HG03558 (cell line): ENCODE results near the gene MAD2L1.
"Not testable (repeated sequence)": the region's sequence is repeated elsewhere in the genome, so short reads cannot be mapped to it uniquely, and the experiment has no call there.

ENCODE experiments used
- ATAC-seq: cut with Tn5 transposase; IDR thresholded peaks from one replicate; pipeline ENCODE4 v1.9.1; 2021; ENCODE audit warnings: moderate number of reproducible peaks; ENCODE audit not compliant: unreplicated experiment; ENCODE audit errors: extremely low read depth

MAD2L1 gene

DNA sequence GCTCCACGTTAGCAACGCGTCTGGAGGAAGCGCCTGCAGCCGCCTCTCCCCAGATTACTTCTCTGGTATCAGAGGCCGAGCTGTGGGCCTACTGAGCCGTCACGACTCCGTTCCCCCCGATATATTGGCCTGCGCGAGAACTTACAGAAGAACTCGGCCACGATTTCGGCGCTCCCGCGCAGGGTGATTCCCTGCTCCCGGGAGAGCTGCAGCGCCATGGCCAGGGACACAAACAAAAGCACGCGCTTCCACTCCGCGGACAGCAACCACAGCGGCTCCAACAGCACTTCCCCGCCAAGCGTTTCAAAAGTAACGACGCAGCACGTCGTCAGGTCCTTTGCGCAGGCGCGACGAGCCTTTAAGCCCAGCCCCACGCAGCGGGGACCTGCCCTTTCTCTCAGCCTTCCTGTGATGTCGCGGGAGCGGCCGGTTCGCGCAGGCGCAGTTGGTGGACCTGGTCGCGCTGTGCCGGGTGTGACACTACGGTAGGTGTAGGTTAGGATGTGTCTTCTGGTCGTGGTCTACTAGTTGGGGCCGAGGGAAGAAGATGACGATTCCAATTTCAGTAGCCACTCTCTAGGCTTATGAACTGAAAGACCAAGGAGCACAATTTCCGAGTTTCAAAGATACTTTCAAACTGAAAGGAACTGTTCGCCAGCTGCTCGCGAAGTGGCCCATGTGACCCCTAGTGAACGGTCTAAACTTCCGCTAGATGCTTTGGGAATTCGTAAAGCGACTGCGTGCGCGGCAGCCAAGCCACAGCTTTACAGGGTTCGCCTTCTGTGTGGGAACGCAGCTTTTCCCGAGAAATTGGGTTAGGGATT lies at the start of gene MAD2L1:
Gene MAD2L1 (minus strand): TSS at position 332 of the 824 bp plus-strand sequence. CDS start 114 bp downstream, at position 218.
- peak; percentile 83 for ATAC-seq

DNA sequence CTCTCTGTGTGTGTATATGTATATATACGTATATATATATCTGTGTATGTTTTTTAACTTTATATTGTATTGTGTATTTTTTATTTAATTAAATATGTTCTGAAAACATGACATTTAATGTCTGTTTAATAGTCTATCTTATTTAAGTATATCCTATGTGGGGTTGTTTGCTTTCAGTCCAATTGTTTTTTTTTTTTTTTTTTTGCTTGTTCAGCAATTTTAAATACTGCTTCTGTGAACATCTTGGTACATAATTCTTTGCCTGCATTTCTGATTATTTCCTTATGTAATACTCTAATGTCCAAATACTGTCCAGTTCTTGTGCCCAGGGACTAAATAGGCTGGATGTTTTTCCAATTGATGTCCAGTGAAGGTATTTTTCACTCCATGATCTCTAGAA lies 45.1 kb upstream of the MAD2L1 start:
- ATAC-seq: no peak

DNA sequence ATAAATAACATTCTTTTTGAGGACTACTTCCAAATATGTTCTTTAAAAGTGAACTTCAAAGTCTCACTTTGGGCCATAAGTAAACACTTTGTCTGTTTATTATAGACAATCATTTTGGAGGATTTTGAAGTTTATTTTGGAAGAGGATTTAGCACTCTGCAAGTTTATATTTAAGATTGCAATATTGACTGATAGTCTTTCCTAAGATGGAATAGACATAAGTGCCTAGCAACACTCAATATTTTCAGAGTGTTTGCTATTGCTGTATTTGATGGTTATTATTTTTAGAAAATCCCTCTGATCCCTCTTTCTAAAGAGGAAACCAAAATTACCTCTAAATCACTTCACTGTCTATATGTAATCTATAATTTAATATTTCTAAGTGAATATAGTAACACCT lies 42.8 kb upstream of the MAD2L1 start:
- no peak for ATAC-seq

DNA sequence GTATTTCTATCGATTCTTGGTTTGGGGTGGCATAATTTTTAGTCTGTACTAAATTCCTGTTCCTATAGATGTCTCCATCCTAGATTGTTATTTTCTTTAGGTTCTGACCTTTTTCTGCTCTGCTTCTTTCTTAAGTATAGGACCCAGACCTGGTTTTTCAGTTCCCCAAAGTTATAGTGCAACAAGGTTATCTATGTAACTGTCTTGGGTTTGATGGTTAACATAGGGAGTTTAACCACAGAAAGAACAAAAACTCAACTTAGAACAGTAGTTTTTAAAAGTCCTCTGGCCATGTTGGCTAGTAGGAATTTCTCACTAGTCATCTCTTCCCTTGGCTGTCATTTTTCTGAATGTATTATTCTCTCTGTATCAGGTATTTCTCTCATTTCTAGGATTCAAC lies 38.8 kb upstream of the MAD2L1 start:
- peak; percentile 75 for ATAC-seq

DNA sequence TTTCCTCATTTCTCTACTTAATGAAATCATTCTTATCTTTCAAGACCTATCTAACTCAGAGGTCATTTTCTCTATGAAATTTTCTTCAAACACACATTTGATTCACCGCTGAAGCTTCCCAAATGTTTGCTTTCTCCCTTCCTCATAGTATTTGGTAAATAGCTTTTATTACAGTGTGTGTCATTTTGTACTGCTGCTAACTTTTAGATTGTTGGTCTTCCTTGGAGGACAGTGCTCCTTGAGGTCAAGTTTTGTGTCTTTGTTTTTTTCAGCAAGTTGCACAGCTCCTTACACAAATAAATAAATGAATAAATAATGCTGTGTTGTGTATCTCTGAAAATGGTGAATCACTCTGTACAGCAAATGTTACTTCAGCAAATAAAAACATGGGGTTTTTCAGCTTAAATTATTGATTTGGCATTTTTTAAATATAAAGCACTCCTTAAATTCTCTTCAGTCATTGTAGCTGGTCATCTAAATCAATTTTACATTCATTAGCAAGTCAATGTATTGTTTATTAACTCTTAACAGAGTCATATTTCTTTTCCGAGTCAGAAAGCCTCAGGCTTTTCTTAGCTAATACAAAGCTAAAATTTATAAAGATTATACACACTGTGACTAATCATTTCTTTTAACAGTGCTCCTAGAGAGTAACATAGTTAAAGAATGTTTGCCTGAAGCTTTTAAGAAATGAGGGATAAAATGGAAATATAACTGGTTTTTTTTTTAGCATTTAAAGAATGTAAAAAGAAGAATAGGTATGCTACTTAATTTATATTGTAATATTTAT lies 30.1 kb upstream of the MAD2L1 start:
- no peak for ATAC-seq

DNA sequence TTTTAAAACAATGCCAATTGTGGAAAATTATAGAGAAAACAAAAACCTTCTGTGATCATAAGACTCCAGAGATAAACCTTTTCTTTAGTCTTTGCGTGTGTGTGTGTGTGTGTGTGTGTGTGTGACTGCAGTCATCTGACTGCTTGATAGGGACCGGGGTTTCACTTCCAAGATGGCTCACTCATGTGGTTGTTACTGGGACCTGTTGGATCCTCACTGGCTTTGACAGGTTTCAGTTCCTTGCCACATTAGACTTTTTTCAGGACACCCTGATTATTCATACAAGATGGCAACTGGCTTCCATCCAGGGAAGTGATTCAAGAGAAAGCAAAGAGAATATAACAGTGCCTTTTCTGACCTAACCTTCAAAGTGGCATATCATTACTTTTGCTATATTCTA lies 21.9 kb upstream of the MAD2L1 start:
- ATAC-seq: no peak

DNA sequence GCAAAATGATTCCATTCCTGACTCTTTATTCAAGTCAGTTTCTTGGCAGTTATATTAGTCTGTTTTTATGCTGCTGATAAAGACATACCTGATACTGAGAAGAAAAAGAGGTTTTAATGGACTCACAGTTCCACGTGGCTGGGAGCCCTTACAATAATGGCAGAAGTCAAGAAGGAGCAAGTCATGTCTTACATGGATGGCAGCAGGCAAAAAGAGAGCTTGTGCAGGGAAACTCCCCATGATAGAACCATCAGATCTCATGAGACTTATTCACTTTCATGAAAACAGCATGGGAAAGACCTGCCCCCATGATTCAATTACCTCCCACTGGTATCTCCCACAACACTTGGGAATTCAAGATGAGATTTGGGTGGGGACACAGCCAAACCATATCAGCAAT lies 21.4 kb upstream of the MAD2L1 start:
- ATAC-seq: not testable (repeated sequence)

DNA sequence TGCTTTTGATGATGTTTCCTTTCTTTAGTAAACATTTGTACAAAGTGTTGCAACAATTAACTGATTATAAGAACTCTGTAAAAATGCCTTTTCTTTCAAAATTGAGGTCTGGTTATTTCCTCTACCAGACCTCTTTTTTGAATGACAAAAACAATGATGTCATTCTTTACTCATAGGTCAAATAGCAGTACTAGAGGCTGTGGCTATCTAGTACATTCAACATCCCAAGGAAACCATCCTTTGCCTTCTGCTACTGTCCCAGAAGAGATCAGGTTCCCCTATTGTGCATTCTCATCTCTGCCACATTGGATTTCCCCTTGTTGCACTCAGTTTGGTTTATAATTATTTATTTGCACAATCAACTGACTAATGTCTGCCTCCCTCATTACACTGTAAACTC lies 19.1 kb upstream of the MAD2L1 start:
- no peak for ATAC-seq

DNA sequence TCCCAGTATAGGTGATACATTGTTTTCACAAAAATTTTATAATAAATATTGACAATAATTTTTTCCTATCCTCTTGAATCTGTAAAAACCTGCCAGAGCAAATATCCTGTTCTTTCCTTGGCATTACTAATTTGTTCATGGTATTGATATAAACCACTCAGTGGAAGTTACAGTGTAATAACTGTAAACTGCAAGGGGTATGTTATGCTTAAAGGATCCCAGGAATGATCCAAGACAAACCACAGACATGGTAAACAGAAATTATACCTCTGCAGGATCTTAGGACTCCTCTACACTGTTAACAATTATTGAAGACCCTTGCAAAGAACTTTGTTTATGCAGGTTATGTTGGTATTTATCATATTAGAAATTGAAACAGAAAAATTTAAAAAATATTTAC lies 17.7 kb upstream of the MAD2L1 start:
- no peak for ATAC-seq

DNA sequence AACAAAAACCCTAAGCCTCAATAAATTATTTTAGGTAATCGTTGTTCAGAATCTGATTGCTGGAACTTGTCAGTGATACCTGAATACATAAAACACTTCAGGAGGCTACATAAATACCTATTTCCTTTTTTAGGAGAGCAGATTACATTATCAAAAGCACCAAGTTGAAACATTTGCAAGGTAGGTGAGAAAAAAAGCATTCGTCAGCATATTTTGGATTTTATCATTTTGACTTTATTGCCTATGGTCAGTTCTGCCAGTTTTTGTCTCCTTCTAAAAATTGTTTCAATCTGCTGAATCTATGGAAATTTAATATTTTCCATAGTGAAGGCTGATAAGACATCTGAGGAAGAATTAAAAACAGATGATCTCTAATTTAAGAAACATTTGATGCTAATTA lies 16.5 kb upstream of the MAD2L1 start:
- no peak for ATAC-seq

DNA sequence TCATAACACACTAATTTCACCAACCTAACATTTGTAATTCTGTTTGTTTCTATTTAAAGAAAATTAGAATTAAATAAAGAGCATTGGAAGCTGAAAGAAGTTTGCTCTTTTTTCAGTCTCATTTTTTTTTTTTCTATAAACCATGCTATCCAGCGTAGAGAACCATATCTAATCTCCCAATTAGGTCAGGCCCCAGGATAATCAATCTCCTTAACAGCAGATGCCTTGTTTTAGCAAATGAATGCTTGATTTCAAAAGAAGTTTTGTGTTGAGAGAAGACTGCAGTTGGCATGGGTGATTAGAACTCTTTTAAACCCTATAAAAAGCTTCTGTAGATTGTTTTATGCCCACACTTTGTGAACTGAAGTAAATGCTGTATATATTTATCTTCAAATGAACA lies 15.6 kb upstream of the MAD2L1 start:
- ATAC-seq: no peak

DNA sequence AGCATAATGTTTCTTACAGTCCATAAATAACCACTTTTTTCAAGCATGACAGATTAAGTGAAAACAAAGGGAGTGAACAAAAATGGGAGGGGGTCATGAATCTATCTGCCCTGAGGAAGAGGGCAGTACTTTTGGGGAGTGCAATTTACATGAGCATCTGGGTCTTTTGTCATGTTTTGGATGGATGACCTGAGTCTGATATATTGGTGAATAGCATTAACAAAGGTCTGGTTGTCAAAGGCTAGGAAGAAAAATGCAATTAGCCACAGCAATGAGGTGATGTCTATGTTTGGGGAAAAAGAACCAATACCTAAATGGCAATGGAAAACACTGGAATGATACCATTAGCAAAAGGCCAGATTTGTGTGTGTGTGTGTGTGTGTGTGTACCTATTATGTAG lies 15.1 kb upstream of the MAD2L1 start:
- ATAC-seq: no peak

DNA sequence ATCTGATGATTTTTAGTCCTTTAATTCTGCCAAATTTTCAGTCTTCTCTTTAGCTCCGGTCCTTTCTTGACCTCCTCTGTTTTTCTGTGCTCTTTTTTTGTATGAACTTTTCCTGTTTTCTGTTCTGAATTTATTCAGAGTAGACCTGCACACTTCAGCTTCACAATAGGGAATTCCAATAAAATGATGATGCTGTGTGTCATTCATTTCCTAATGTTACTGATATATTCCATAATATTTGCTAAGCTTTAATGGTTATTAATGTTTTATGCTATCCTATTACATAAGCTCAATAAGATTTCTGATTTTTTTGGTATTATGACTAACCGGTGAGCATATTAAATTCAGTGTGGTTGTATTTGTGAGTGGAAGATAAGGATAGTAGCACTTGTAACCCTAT lies 13.9 kb upstream of the MAD2L1 start:
- no peak for ATAC-seq

DNA sequence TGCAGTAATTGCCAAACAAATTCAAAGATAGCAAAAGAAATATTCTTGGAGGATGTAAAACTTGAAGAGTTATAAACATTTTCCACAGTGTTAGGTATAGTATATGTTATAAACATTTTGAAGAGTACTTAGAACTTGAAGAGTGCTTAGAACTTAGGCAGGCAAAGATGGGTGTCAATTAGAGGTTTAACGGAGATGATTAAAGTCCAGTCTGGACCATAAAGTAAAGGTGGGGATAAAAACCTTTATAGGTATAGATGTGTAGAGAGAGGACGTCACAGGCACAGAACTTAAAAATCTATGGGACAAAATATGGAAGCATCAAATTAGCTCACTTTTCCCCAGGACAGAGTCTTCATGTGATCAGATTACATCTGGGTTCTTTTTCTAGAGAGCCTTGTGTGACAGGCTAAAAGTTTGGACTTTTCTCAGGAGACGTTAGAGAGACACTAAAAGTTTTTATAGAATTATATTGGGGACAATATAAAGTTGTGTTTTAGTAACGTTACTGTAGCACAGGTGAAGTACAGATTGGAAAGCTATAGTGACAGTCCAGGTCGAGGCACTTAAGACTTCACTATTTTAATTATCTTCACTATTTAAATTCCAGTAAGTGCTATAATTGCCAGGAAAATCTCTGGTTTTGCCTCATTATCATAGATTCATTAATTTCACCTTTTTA lies 13.3 kb upstream of the MAD2L1 start:
- ATAC-seq: no peak

DNA sequence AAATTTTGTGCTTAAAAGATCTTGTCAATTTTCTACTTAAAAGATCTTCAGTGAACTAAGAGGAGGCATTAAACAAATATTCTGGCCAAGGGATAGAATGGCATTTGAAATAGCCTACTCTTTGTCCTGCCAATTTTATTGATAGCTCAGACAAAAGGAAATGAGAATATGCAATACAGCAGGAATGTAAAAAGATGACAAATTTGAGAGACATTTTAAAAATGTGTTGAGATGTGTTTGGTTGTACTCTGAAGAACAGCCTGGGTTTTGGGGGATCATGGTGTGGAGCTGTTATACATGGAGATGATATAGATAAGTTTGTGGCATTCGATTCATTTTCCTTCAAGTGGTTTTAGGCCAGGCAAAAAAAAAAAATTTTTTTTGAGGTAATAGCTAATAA lies 11.6 kb upstream of the MAD2L1 start:
- no peak for ATAC-seq

DNA sequence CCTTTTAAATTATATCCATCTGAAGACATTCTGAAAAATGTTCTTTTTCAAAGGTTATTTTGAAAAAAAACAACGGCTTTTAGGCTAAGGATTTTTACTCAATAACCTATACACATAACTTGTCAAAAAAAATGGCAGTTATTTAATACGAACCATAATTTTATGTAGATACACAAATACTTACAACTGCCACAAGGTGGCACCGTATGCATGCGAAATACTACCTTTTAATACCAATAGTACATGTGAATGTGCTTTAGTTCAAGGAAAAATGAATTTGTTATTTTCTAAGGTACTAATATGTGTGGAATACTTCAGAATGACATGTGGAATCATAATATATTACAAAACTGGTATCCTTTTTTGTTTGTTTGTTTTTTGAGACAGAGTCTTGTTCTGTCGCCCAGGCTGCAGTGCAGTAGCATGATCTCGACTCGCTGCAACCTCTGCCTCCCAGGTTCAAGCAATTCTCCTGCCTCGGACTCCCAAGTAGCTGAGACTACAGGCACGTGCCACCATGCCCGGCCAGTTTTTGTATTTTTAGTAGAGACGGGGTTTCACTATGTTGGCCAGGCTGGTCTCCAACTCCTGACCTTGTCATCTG lies 4.6 kb upstream of the MAD2L1 start:
- ATAC-seq: peak; percentile 13

DNA sequence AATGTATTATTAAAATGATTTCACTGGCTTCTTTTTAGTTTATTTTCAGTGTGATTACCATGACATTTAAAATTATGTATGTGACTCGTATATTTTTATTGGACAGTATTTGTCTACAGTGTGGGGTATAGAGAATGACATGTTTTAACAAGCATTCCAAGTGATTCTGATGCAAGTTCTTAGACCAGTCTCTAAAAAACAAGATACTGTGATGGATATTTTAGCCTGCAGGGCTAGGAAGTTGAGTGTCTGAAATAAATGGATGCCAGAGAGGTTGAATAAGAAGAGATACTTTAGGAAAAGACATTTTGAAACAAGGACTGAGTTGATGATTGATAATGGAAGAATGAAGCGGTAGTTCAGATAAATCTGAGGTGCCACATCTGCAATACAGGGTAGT lies 3.5 kb upstream of the MAD2L1 start:
- no peak for ATAC-seq

DNA sequence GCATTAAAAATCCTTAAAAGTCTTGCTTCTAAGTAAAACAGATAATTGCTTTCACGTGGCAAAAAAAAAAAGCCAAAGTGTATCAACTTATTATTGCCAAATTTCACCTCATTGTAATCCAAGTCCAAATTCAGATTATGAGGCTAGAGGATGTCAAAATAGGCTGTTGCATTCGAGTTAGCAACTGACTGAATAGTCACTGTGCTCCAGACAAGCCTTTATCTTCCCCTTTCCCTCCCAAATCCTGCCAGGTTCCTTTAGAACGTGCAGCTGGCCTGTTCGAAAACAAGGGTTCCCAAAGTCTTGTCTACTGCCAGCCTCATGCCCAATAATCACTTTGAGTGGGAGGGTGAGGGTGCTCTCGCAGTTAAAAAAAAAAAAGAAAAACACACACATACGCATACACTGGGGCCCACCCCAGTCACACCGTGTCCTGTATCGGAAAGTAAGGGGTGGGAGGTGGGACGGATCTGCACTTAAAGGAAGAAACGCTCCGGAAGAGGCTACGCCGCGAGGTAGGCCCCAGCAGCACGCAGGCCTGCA lies 603 bp downstream of the MAD2L1 start:
- ATAC-seq: peak; percentile 29

DNA sequence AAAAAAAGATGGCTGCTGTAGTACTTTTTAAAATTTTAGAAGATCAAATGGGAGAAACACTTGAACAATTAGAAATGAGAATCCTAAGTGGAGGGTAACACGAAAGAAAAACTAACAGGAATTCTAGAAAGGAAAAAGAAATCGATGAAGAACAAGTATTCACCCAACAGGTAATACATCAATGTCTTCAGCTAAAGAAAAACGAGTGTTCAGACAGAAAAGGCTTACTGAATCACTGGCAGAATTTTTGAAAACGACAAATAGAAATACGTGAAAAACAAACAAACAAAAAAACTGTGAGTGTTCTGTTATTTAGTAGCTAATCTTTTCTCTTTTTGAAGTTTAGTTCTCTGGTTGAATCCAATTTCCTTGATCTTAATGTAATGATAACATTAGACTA lies 1.8 kb downstream of the MAD2L1 start:
- ATAC-seq: no peak

DNA sequence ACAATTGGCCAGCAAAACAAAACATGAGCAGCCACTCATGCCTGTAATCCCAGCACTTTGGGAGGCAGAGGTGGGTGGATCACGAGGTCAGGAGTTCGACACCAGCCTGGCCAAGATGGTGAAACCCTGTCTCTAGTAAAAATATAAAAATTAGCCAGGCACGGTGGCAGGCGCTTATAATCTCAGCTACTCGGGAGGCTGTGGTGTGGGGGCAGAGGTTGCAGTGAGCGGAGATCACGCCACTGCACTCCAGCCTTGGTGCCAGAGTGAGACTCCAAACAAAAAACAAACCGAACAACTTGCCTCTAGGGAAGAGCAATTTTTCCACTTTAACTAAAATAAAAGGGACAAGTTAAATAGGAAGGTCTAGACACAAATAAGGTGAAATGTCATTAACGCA lies 2.9 kb downstream of the MAD2L1 start:
- not testable (repeated sequence) for ATAC-seq
